Measurements from ENCODE around the gene RPS21.

The RPS21 gene

DNA sequence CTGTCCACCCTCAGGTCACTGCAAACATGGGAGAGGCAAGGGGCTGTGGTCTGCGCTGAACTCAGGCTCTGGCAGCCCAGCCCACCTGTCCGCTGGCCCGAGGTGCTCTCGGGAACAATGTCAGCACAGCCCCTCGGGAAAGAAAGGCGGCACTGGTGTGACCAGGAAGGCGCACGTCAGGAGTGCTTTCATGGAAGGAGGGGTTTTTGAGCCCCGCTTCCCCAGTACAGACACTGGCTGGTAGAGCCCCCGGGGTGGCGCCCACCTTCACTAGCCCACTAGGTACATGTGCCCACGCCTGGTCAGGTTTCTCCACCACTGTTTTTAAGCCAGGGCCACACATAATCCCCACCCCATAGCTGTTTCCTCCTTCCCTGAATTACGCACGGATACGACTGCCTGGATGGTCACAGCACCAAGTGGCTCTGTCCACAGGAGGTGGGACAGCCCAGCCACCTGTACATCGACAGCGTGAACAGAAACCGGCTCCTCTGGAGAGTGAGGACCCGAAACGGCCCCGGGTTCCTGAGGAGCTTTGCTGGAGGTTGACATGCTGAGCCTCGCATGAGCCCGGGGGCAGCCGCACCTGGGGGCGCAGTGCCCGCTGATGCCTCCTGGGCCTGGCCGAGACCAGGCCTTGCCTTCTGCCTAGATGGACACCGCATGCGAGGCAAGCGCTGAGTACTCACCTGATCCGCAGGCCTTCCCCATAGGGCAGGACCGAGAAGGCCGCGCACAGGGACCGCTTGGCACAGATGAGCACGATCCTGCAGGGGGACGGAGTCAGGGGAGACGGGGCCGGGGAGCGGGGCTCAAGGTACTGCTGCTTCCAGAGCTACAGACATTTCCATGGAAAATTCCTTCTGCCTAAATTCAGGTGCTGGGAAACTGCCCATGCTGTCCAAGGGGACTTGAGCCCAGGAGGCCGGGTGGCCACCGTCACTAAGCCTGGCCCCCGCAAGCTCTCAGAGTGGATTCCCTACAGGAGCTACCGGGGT is 7.6 kb downstream of the RPS21 start:
- no peak for TF ChIP-seq CTCF (conservative IDR thresholded peaks at IDR 0.05)
- H3K27ac ChIP-seq, result no peak overlapping the region

GRCh38 chr20:62395311-62396242 is 8.7 kb downstream of the RPS21 start:
- no peak overlapping the region for H3K27ac ChIP-seq
- 0 out of 2 replicates have a peak, but pooled peaks have one; percentile 20 for TF ChIP-seq CTCF (conservative IDR thresholded peaks at IDR 0.05)

- TF ChIP-seq CTCF (conservative IDR thresholded peaks at IDR 0.05), result no peak
- no peak overlapping the region for H3K27ac ChIP-seq
These were observed 9.7 kb downstream of the RPS21 start for GRCh38 chr20:62396367-62397239.

DNA sequence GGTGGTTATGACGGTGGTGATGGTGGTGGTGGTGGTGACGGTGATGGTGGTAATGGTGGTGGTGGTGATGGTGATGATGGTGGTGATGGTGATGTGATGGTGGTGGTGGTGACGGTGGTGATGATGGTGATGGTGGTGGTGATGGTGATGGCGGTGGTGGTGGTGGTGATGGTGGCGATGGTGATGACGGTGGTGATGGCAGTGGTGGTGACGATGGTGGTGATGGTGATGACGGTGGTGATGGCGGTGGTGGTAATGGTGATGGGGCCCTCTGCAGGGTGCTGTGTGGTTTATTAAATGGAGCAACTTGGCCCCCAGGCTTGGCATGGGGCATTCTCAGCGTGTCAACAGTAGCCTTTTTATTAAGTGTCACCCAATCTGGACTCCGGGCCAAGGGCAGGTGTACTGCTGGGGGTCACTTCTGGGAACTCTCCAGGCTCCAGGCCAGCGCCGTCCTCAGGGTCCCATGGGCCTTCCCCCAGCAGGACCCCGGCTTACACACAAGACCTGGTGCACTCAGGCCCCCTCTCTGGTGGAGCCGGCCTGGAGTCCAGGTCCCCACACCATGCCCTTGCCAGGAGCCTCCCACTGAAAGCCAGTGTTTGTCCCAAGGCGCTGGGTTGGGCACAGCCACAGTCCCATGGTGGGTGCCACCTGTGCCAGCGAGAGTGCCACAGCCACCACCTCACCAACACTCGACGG is 11.4 kb downstream of the RPS21 start:
- no peak overlapping the region for H3K27ac ChIP-seq
- no peak for TF ChIP-seq CTCF (conservative IDR thresholded peaks at IDR 0.05)

DNA sequence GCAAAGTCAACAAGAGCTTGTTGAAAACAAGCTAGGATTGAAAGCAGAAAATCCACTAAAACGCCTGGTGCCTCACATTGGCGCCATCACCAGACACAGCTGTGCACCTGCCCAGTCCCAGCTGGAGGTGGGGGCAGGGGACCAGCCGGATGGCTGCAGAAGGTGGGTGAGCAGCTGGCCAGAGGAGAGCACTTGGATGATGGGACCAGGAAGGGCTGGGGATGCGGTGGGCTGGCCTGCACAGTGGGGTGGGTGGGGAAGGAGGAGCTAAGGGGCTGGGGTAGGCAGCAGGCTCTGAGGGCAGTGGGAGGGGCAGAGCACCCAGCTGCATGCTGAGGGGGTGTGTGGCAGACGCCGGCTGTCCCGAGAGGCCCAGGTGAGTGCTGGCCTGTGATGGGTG is 13.1 kb downstream of the RPS21 start:
- no peak overlapping the region for H3K27ac ChIP-seq
- no peak for TF ChIP-seq CTCF (conservative IDR thresholded peaks at IDR 0.05)

- TF ChIP-seq CTCF (conservative IDR thresholded peaks at IDR 0.05), result no peak
- H3K27ac ChIP-seq, result no peak overlapping the region
These were observed 13.6 kb downstream of the RPS21 start for GRCh38 chr20:62400541-62400940.
